Liver (tissue), 9 donors: ENCODE measurements around the gene IFNL2. TPM values are rescaled to one million over a fixed set of nuclear protein-coding genes. Genes with fewer than 3 reads are reported as not detected.

Experiments used
- DNase-seq: peaks from one replicate; pipeline ENCODE4 v3.0.0-alpha.2; 2017; ENCODE audit warnings: low spot score
- H3K27ac ChIP-seq, 2 donors: one replicate each; pipeline ENCODE4 v1.7.0; 2013; ENCODE audit warnings: inconsistent platforms in 2 of 2, low read length in 2 of 2, control low read depth in 1 of 2, low read depth in 1 of 2, mild to moderate bottlenecking in 1 of 2
- H3K27me3 ChIP-seq, 4 donors: one replicate each; pipeline versions ENCODE4 v1.6.1 to v1.7.0; 2013; ENCODE audit warnings: low read length in 3 of 4, inconsistent platforms in 1 of 4, mild to moderate bottlenecking in 1 of 4, moderate library complexity in 1 of 4; ENCODE audit not compliant: control insufficient read depth in 4 of 4, insufficient read depth in 4 of 4
- H3K36me3 ChIP-seq, 4 donors: one replicate each; pipeline versions ENCODE4 v1.6.1 to v1.7.0; 2013; ENCODE audit warnings: low read length in 3 of 4, mild to moderate bottlenecking in 3 of 4, low read depth in 1 of 4, moderate library complexity in 1 of 4; ENCODE audit not compliant: control insufficient read depth in 4 of 4, insufficient read depth in 3 of 4
- H3K4me1 ChIP-seq, 4 donors: one replicate each; pipeline versions ENCODE4 v1.6.1 to v1.7.0; 2013; ENCODE audit warnings: low read length in 3 of 4, mild to moderate bottlenecking in 3 of 4, moderate library complexity in 1 of 4; ENCODE audit not compliant: control insufficient read depth in 4 of 4, insufficient read depth in 4 of 4
- H3K4me3 ChIP-seq, 3 donors: one replicate each; pipeline versions ENCODE4 v1.6.1 to v1.7.0; 2013; ENCODE audit warnings: low read length in 3 of 3, control low read depth in 1 of 3, low read depth in 1 of 3, mild to moderate bottlenecking in 1 of 3
- H3K9ac ChIP-seq, 2 donors: one replicate each; pipeline ENCODE4 v1.7.0; 2013; ENCODE audit warnings: low read length in 2 of 2, mild to moderate bottlenecking in 2 of 2, moderate library complexity in 2 of 2, control low read depth in 1 of 2, low read depth in 1 of 2
- H3K9me3 ChIP-seq, 4 donors: one replicate each; pipeline versions ENCODE4 v1.6.1 to v1.7.0; 2013; ENCODE audit warnings: low read length in 3 of 4; ENCODE audit not compliant: control insufficient read depth in 4 of 4
- CTCF ChIP-seq: fragments of 150-350 bp; IDR thresholded peaks from 2 replicates; pipeline ENCODE4 v1.5.1; 2017; ENCODE audit warnings: improper control_type of control experiment, low read depth, low read length; ENCODE audit not compliant: missing input control
- EGR1 ChIP-seq, 2 donors: IDR thresholded peaks; 2 replicates each; pipeline ENCODE4 v1.6.1; 2016 to 2018; ENCODE audit warnings: antibody characterized with exemption in 2 of 2, low read depth in 2 of 2
- FOXA1 ChIP-seq: IDR thresholded peaks from 2 replicates; pipeline ENCODE4 v1.6.1; 2016; ENCODE audit warnings: antibody characterized with exemption
- FOXA2 ChIP-seq: IDR thresholded peaks from 2 replicates; pipeline ENCODE4 v1.6.1; 2016; ENCODE audit warnings: antibody characterized with exemption
- GABPA ChIP-seq, 2 donors: IDR thresholded peaks in 1 of 2; conservative IDR thresholded peaks in 1 of 2; 2 replicates each; pipeline ENCODE4 v1.6.1; 2016; ENCODE audit warnings: antibody characterized with exemption in 2 of 2, mild to moderate bottlenecking in 1 of 2, moderate library complexity in 1 of 2
- HNF4A ChIP-seq, 2 donors: conservative IDR thresholded peaks; 2 replicates each; pipeline ENCODE4 v1.6.1; 2016; ENCODE audit warnings: antibody characterized with exemption in 2 of 2, mild to moderate bottlenecking in 2 of 2
- HNF4G ChIP-seq: IDR thresholded peaks from 2 replicates; pipeline ENCODE4 v1.6.1; 2016; ENCODE audit warnings: antibody characterized with exemption
- JUND ChIP-seq, 2 donors: IDR thresholded peaks; 2 replicates each; pipeline ENCODE4 v1.6.1; 2016; ENCODE audit warnings: antibody characterized with exemption in 2 of 2
- NR2F2 ChIP-seq: IDR thresholded peaks from 2 replicates; pipeline ENCODE4 v1.6.1; 2016; ENCODE audit warnings: antibody characterized with exemption
- RAD21 ChIP-seq, 2 donors: IDR thresholded peaks; 2 replicates each; pipeline ENCODE4 v1.6.1; 2016; ENCODE audit warnings: antibody characterized with exemption in 2 of 2, mild to moderate bottlenecking in 2 of 2
- REST ChIP-seq: IDR thresholded peaks from 2 replicates; pipeline ENCODE4 v1.6.1; 2016; ENCODE audit warnings: antibody characterized with exemption, mild to moderate bottlenecking
- RXRA ChIP-seq, 2 donors: IDR thresholded peaks; 2 replicates each; pipeline ENCODE4 v1.6.1; 2017 to 2018; ENCODE audit warnings: antibody characterized with exemption in 2 of 2, mild to moderate bottlenecking in 1 of 2
- SP1 ChIP-seq: IDR thresholded peaks from 2 replicates; pipeline ENCODE4 v1.6.1; 2018; ENCODE audit warnings: antibody characterized with exemption, mild to moderate bottlenecking
- TAF1 ChIP-seq: conservative IDR thresholded peaks from 2 replicates; pipeline ENCODE4 v1.6.1; 2016; ENCODE audit warnings: antibody characterized with exemption, mild to moderate bottlenecking
- YY1 ChIP-seq: IDR thresholded peaks from 2 replicates; pipeline ENCODE4 v1.6.1; 2016; ENCODE audit warnings: antibody characterized with exemption, mild to moderate bottlenecking
- ZBTB33 ChIP-seq: IDR thresholded peaks from 2 replicates; pipeline ENCODE4 v1.6.1; 2016; ENCODE audit warnings: antibody characterized with exemption
- WGBS: extraction: QIAGEN DNeasy Blood & Tissue Kit; methylation state at CpG from one replicate; pipeline ENCODE4 v1.1.7; 2013; 5-methylcytosine and 5-hydroxymethylcytosine counted together
- polyA plus RNA-seq, 2 donors: library from polyadenylated mRNA; stranded (reverse) in 1 of 2; unstranded in 1 of 2; fragments of 200-250 nt in 1 of 2; fragments of >200 nt in 1 of 2; fragmentation: Nextera tagmentation in 1 of 2; extraction: Ambion mirVana in 1 of 2; gene quantifications; one replicate each; pipeline versions ENCODE4 v1.2.1 to v1.2.3, GENCODE V29; 2013 to 2015
- total RNA-seq, 2 donors: library from RNA; depleted of rRNA; stranded (reverse); fragments of >200 nt; gene quantifications; one replicate each; pipeline ENCODE4 v1.2.3, GENCODE V29; 2014
- TF ChIP-seq, protein P1 (sequence below): IDR thresholded peaks from 2 replicates; pipeline ENCODE4 v1.6.1; 2016; ENCODE audit warnings: antibody characterized with exemption
- TF ChIP-seq, protein P2 (sequence below): IDR thresholded peaks from 2 replicates; pipeline ENCODE4 v1.6.1; 2016; ENCODE audit warnings: antibody characterized with exemption
- donor health status: healthy.
- donor health status: healthy.
- donor health status: healthy.
- donor health status: healthy.
- donor health status: healthy.

Gene IFNL2
- total and polyA plus RNA-seq, 4 donors = not detected

DNA sequence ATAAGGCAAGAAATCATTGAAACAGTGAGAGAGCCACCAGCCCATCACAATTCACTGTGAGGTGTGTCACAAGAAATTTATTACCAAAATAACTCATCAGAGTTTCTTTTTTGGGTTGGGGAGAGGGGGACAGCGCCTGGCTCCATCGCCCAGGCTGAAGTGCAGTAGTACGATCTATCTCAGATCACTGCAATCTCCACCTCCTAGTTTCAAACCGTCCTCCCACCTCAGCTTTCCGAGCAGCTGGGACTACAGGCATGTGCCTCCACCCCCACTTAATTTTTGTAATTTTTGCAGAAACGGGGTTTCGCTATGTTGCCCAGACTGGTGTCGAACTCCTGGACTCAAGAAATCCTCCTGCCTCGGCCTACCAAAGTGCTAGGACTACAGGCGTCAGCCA, 31.6 kb downstream of the IFNL2 start:
- Histone ChIP-seq H3K27me3 (peaks cover 0 to 2% (median under 1%) of the 10 kb centered on the region in 4 donors), H3K4me1 (no peaks in the 10 kb centered on the region), H3K9me3 (no peaks in the 10 kb centered on the region), H3K36me3 (no peaks in the 10 kb centered on the region), H3K9ac (no peak overlapping the region), H3K27ac (no peak overlapping the region), H3K4me3 (no peak overlapping the region)
- no peak for DNase-seq
- TF ChIP-seq YY1 = no peak
- no peak for TF ChIP-seq RAD21 (IDR thresholded peaks at IDR 0.05)
- TF ChIP-seq SP1 = no peak
- TF ChIP-seq TAF1 = no peak
- TF ChIP-seq, protein P1, sequence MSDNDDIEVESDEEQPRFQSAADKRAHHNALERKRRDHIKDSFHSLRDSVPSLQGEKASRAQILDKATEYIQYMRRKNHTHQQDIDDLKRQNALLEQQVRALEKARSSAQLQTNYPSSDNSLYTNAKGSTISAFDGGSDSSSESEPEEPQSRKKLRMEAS = no peak
- TF ChIP-seq CTCF = no peak
- TF ChIP-seq FOXA1 = no peak
- TF ChIP-seq, protein P2, sequence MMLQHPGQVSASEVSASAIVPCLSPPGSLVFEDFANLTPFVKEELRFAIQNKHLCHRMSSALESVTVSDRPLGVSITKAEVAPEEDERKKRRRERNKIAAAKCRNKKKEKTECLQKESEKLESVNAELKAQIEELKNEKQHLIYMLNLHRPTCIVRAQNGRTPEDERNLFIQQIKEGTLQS = no peak
- TF ChIP-seq EGR1 (IDR thresholded peaks at IDR 0.05; ENCODE audit: low read depth in 2 of 2) = no peak
- no peak for TF ChIP-seq REST
- no peak for TF ChIP-seq ZBTB33
- TF ChIP-seq HNF4G = no peak
- TF ChIP-seq JUND (IDR thresholded peaks at IDR 0.05) = no peak
- no peak for TF ChIP-seq HNF4A (conservative IDR thresholded peaks at IDR 0.05)
- no peak for TF ChIP-seq RXRA (IDR thresholded peaks at IDR 0.05)
- no peak for TF ChIP-seq NR2F2
- TF ChIP-seq FOXA2 = no peak
- no peak for TF ChIP-seq GABPA (IDR thresholded peaks at IDR 0.05 in 1 of 2, conservative IDR thresholded peaks at IDR 0.05 in 1 of 2)
- WGBS = 94% methylated on average over 10 of the region's 10 CpGs
